H9 (cell line): ENCODE data around the gene CTNNBL1. TPM values are rescaled to one million over a fixed set of nuclear protein-coding genes. Genes with fewer than 3 reads are reported as not detected.
A peak's percentile ranks its signal among the peaks of the same experiment; 100 is the strongest.

Experiments
- DNase-seq: peaks from one replicate; pipeline ENCODE4 v3.0.0-alpha.2; 2017
- H2AFZ ChIP-seq: one replicate; pipeline ENCODE4 v1.6.1; 2013; ENCODE audit warnings: mild to moderate bottlenecking, low read length, control low read depth, moderate library complexity
- H2AK5ac ChIP-seq: 2 replicates; pipeline ENCODE4 v1.6.1; 2013; ENCODE audit warnings: low read length, control low read depth, mixed read lengths; ENCODE audit not compliant: insufficient read length
- H2BK120ac ChIP-seq: one replicate; pipeline ENCODE4 v1.6.1; 2013; ENCODE audit warnings: low read depth, mild to moderate bottlenecking, low read length, control low read depth, inconsistent platforms; ENCODE audit not compliant: poor library complexity, severe bottlenecking
- H2BK12ac ChIP-seq: 2 replicates; pipeline ENCODE4 v1.6.1; 2013; ENCODE audit warnings: low read length, control low read depth, mixed read lengths, low read depth; ENCODE audit not compliant: insufficient read length
- H2BK15ac ChIP-seq: 2 replicates; pipeline ENCODE4 v1.6.1; 2013; ENCODE audit warnings: low read depth, low read length, control low read depth
- H2BK20ac ChIP-seq: one replicate; pipeline ENCODE4 v1.6.1; 2013; ENCODE audit warnings: low read depth, mild to moderate bottlenecking, low read length, control low read depth, inconsistent platforms; ENCODE audit not compliant: poor library complexity, severe bottlenecking
- H2BK5ac ChIP-seq: 2 replicates; pipeline ENCODE4 v1.6.1; 2013; ENCODE audit warnings: low read length, control low read depth, mixed read lengths; ENCODE audit not compliant: insufficient read length
- H3K14ac ChIP-seq: 2 replicates; pipeline ENCODE4 v1.6.1; 2013; ENCODE audit warnings: low read length, control low read depth; ENCODE audit not compliant: insufficient read depth
- H3K18ac ChIP-seq: 2 replicates; pipeline ENCODE4 v1.6.1; 2013; ENCODE audit warnings: low read depth, mild to moderate bottlenecking, mixed read lengths, low read length, control low read depth; ENCODE audit not compliant: insufficient read length
- H3K23ac ChIP-seq: 2 replicates; pipeline ENCODE4 v1.6.1; 2013; ENCODE audit warnings: low read length, control low read depth, mixed read lengths, low read depth; ENCODE audit not compliant: insufficient read length
- H3K23me2 ChIP-seq: 2 replicates; pipeline ENCODE4 v1.6.1; 2013; ENCODE audit warnings: low read depth, mild to moderate bottlenecking, mixed read lengths, low read length, control low read depth; ENCODE audit not compliant: insufficient read length, poor library complexity, severe bottlenecking
- H3K27ac ChIP-seq: 2 replicates; pipeline ENCODE4 v1.5.1; 2013; ENCODE audit warnings: low read length, control low read depth, mixed read lengths, low read depth; ENCODE audit not compliant: insufficient read length
- H3K27me3 ChIP-seq: 2 replicates; pipeline ENCODE4 v1.6.1; 2013; ENCODE audit warnings: low read length, control low read depth, inconsistent platforms; ENCODE audit not compliant: insufficient read depth
- H3K4ac ChIP-seq: 2 replicates; pipeline ENCODE4 v1.6.1; 2013; ENCODE audit warnings: low read depth, mild to moderate bottlenecking, control low read depth, inconsistent platforms, low read length, moderate library complexity
- H3K4me1 ChIP-seq: 2 replicates; pipeline ENCODE4 v1.6.1; 2013; ENCODE audit warnings: low read length, control low read depth, inconsistent platforms; ENCODE audit not compliant: insufficient read depth
- H3K4me2 ChIP-seq: 2 replicates; pipeline ENCODE4 v1.6.1; 2013; ENCODE audit warnings: low read length, control low read depth, mixed read lengths; ENCODE audit not compliant: insufficient read length, insufficient read depth
- H3K56ac ChIP-seq: 2 replicates; pipeline ENCODE4 v1.6.1; 2013; ENCODE audit warnings: low read depth, mild to moderate bottlenecking, mixed read lengths, low read length, control low read depth; ENCODE audit not compliant: insufficient read length
- H3K79me1 ChIP-seq: 2 replicates; pipeline ENCODE4 v1.6.1; 2013; ENCODE audit warnings: low read depth, mild to moderate bottlenecking, moderate library complexity, low read length, control low read depth, inconsistent platforms; ENCODE audit not compliant: insufficient read depth, poor library complexity, severe bottlenecking
- H3K79me2 ChIP-seq: 2 replicates; pipeline ENCODE4 v1.6.1; 2013; ENCODE audit warnings: low read length, control low read depth, inconsistent platforms; ENCODE audit not compliant: insufficient read depth
- H3K9ac ChIP-seq: 2 replicates; pipeline ENCODE4 v1.6.1; 2013; ENCODE audit warnings: low read length, control low read depth, mixed read lengths; ENCODE audit not compliant: insufficient read length; ENCODE audit errors: extremely low read depth
- H3K9me3 ChIP-seq: one replicate; pipeline ENCODE4 v1.6.1; 2013; ENCODE audit warnings: low read depth, low read length, inconsistent platforms; ENCODE audit not compliant: control insufficient read depth
- H3T11ph ChIP-seq: one replicate; pipeline ENCODE4 v1.6.1; 2013; ENCODE audit warnings: mild to moderate bottlenecking, low read length, control low read depth, inconsistent platforms
- H4K20me1 ChIP-seq: one replicate; pipeline ENCODE4 v1.6.1; 2013; ENCODE audit not compliant: control insufficient read depth, insufficient read length, insufficient read depth
- H4K5ac ChIP-seq: 2 replicates; pipeline ENCODE4 v1.6.1; 2013; ENCODE audit warnings: low read depth, mild to moderate bottlenecking, mixed read lengths, low read length, control low read depth; ENCODE audit not compliant: insufficient read length
- H4K8ac ChIP-seq: replicated peaks from 2 replicates; pipeline ENCODE4 v1.6.1; 2013; ENCODE audit warnings: low read length, control low read depth, mixed read lengths, low read depth; ENCODE audit not compliant: insufficient read length
- H4K91ac ChIP-seq: 2 replicates; pipeline ENCODE4 v1.6.1; 2013; ENCODE audit warnings: low read depth, mild to moderate bottlenecking, moderate library complexity, mixed read lengths, low read length, control low read depth; ENCODE audit not compliant: insufficient read length
- H3K27ac Mint-ChIP-seq, 3 experiments: 2 replicates in 2 of 3; 3 replicates in 1 of 3; pipeline ENCODE4 v1.8.0; 2020 to 2021; ENCODE audit warnings: mixed read lengths in 3 of 3, mild to moderate bottlenecking in 1 of 3, moderate library complexity in 1 of 3
- H3K27me3 Mint-ChIP-seq: 2 replicates; pipeline ENCODE4 v1.8.0; 2021; ENCODE audit warnings: low read depth, mild to moderate bottlenecking, moderate library complexity, mixed read lengths
- H3K36me3 Mint-ChIP-seq, 3 experiments: 2 replicates in 2 of 3; 3 replicates in 1 of 3; pipeline ENCODE4 v1.8.0; 2020 to 2021; ENCODE audit warnings: low read depth in 3 of 3, mixed read lengths in 3 of 3; ENCODE audit not compliant: insufficient read depth in 1 of 3
- H3K4me1 Mint-ChIP-seq, 2 experiments: 2 replicates each; pipeline ENCODE4 v1.8.0; 2020; ENCODE audit warnings: mixed read lengths in 2 of 2
- H3K4me3 Mint-ChIP-seq, 2 experiments: 2 replicates in 1 of 2; 3 replicates in 1 of 2; pipeline ENCODE4 v1.8.0; 2020 to 2021; ENCODE audit warnings: mild to moderate bottlenecking in 2 of 2, mixed read lengths in 2 of 2, moderate library complexity in 1 of 2
- H3K9me3 Mint-ChIP-seq, 2 experiments: 2 replicates in 1 of 2; 3 replicates in 1 of 2; pipeline ENCODE4 v1.8.0; 2020; ENCODE audit warnings: mild to moderate bottlenecking in 2 of 2, mixed read lengths in 2 of 2, moderate library complexity in 1 of 2
- CTCF ChIP-seq: fragments of 200-600 bp; sonication (generic); conservative IDR thresholded peaks from 3 replicates; pipeline ENCODE4 v1.8.0; 2021; ENCODE audit warnings: antibody characterized with exemption, mild to moderate bottlenecking
- WGBS: extraction: QIAGEN DNeasy Blood & Tissue Kit; methylation state at CpG from one replicate; pipeline ENCODE4 v1.1.7; 2013; ENCODE audit warnings: missing lambda C conversion rate, low lambda C conversion rate, mixed read lengths; ENCODE audit not compliant: insufficient read length; ENCODE audit errors: extremely low coverage; 5-methylcytosine and 5-hydroxymethylcytosine counted together
- total RNA-seq: library from RNA; stranded (reverse); gene quantifications from 2 replicates; pipeline ENCODE4 v1.2.1, GENCODE V29; 2021

The CTNNBL1 gene
- total RNA-seq, 1 experiment from 2014 or later, result 67.2 TPM

DNA sequence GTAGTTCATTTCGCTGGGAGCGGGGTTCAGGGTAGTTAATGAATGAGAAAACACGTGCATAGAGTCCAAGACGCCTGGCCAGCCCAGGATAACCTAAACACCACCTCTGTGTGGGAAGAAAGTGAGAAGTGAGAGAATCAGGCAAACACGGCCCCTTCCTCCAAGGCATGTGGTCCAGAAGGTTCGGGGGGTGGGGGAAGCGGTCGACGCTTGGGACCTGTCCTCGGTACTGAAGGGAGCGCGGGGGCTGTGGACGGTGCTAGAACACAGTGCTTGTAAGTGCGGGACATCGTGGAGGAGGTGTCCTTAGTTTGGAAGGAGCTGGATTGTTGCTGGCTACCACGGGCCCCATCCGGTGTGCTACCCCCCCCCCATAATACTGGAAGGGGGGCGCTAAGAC is 207.4 kb downstream of the CTNNBL1 start:
- H3K4me3 Mint-ChIP-seq, result peak overlapping the region in 1 of 2 experiments; percentile 47; a peak in 2 of 5 replicates
- Histone ChIP-seq H4K20me1 (no peaks in the 10 kb centered on the region), H2BK15ac (no peak overlapping the region)

More for the DNA sequence above, 207.4 kb downstream of the CTNNBL1 start:
- Mint-ChIP-seq H3K9me3 (peaks cover 0 to 4% of the 10 kb centered on the region in 2 experiments; a peak in 1 of 5 replicates), H3K27me3 (peaks cover 41% of the 10 kb centered on the region), H3K4me1 (peaks cover 28 to 40% of the 10 kb centered on the region in 2 experiments), H3K36me3 (no peaks in the 10 kb centered on the region; a peak in 1 of 7 replicates), H3K27ac (no peak overlapping the region)
- Histone ChIP-seq H4K5ac (no peak overlapping the region), H3K23ac (no peak overlapping the region), H3K56ac (no peak overlapping the region), H2BK5ac (no peak overlapping the region), H3K9ac (no peak overlapping the region), H3K79me1 (no peaks in the 10 kb centered on the region), H3K4ac (no peak overlapping the region), H3K4me2 (no peak overlapping the region), H2AK5ac (no peak overlapping the region), H2BK12ac (no peak overlapping the region), H3K9me3 (no peaks in the 10 kb centered on the region), H4K8ac (no peak overlapping the region), H3T11ph (no peak overlapping the region), H3K27me3 (no peaks in the 10 kb centered on the region), H3K4me1 (no peaks in the 10 kb centered on the region), H3K23me2 (peaks cover 3% of the 10 kb centered on the region), H3K27ac (no peak overlapping the region), H3K14ac (no peak overlapping the region), H4K91ac (no peak overlapping the region), H3K18ac (no peak overlapping the region), H2BK120ac (no peak overlapping the region), H3K79me2 (no peaks in the 10 kb centered on the region), H2BK20ac (no peak overlapping the region), H2AFZ (no peak overlapping the region)
- WGBS, result no CpG with 5 or more reads among the region's 18 CpGs
- TF ChIP-seq CTCF, result no peak
- peak; percentile 58 for DNase-seq
